VCaP (cell line): Measurements from ENCODE around the gene ZRANB3.
"Not testable (repeated sequence)": the region's sequence is repeated elsewhere in the genome, so short reads cannot be mapped to it uniquely, and the experiment has no call there.

Experiments used
- H3K27ac ChIP-seq: fragments of 450-650 bp; 2 replicates; pipeline ENCODE4 v1.5.1; 2017
- CTCF ChIP-seq: fragments of 450-650 bp; conservative IDR thresholded peaks from 2 replicates; pipeline ENCODE4 v1.5.1; 2017; ENCODE audit warnings: mild to moderate bottlenecking, moderate library complexity

The ZRANB3 gene

GRCh38 chr2:135144343-135144742 is 386.7 kb downstream of the ZRANB3 start:
- TF ChIP-seq CTCF: no peak
- no peak overlapping the region for H3K27ac ChIP-seq

GRCh38 chr2:135142323-135142722 is 388.7 kb downstream of the ZRANB3 start:
- TF ChIP-seq CTCF: no peak
- no peak overlapping the region for H3K27ac ChIP-seq

DNA sequence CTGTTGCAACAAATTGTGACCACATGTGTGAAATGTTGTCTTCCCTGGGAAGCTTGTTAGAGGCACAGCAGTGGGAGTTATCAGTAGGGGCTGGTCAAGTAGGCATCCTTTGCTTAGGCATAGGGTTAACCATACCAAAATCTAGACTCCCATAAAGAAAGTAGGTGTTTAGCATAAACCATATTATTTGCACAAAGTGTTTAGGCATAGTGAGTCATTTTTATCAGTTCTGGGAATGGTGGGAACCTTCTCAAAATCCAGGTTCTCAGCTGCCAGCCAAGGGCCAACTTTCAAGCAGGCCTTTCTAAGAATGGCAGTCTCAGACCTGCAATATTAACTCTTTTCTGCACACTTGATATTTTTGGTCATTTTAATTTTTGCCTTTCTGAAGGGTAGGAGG is 390.4 kb downstream of the ZRANB3 start:
- TF ChIP-seq CTCF: no peak
- no peak overlapping the region for H3K27ac ChIP-seq

DNA sequence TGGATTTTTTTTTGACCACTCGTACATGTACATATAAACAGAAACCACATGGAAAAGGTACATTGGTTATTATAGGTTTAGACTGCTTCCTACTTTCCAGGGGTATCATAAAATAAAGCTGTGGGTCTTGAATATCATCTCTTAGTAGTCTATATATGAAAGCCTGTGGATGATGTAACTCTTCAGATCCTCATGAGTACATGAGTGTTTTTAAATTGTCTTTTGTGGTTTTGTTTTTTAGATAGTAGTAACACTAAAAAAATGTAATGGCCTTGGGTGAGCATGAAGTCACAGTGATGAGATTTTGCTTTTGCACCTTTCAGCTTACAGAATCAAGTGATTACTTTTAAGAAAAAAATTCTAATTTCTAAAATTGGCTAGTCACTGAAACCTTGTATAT is 398.7 kb downstream of the ZRANB3 start:
- H3K27ac ChIP-seq: no peak overlapping the region
- no peak for TF ChIP-seq CTCF

DNA sequence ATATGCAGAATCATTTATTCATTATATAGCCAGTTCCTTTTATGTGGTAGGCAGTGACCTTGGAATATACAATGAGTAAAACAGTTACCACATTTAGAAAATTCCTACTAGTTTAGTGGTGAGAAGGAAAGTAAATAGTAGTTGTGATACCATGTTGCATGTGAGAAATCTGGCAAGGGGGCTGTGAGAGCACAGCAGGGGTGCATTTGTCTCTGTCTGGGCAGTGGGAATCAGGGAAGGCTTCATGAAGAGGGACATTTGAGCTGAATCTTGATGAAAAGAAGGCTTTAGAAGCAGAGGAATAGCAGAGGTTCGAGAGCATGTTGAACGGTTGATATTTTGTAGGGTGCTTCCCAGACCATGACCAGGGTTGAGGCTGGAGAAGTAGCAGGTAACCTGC is 400.3 kb downstream of the ZRANB3 start:
- no peak for TF ChIP-seq CTCF
- H3K27ac ChIP-seq: no peak overlapping the region

DNA sequence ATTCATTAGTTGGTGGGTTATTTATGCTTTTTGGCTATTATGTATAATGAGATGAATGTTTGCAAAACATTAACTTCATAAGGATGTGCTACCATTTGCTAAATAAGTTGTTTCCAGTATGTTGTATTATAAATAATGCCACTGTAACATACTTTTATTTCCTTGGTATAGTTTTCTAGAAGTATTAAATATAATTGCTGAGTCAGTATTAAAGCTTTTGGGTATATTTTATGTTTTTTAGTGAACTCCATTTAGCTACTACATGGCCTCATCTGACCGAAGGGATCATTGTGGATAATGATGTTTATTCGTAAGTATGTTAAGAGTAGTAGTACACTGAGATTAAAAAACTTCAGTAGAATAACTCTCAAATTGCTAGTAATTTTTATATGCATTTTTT is 405.1 kb downstream of the ZRANB3 start:
- no peak for TF ChIP-seq CTCF
- no peak overlapping the region for H3K27ac ChIP-seq

GRCh38 chr2:135124924-135125886 is 405.8 kb downstream of the ZRANB3 start:
- peak overlapping the region; percentile 31; the same call in 1 of the 2 replicates for H3K27ac ChIP-seq
- no peak for TF ChIP-seq CTCF

GRCh38 chr2:135121658-135122039 is 409.4 kb downstream of the ZRANB3 start:
- H3K27ac ChIP-seq: not testable (repeated sequence)
